Measurements from ENCODE around the gene C12orf43.

The C12orf43 gene

GRCh38 chr12:121043067-121043466 is 26.8 kb upstream of the C12orf43 start:
- Histone ChIP-seq H4K20me1 (ENCODE audit: control insufficient read depth, insufficient read depth, low read depth, low read length) (no peaks in the 10 kb centered on the region), H3K9me3 (ENCODE audit: control insufficient read depth, insufficient read depth, low read length) (no peaks in the 10 kb centered on the region), H3K27me3 (ENCODE audit: control insufficient read depth, low read length) (peaks cover 35% of the 10 kb centered on the region), H3K9me2 (replicated peaks; ENCODE audit: control insufficient read depth, low read length) (no peaks in the 10 kb centered on the region), H3K79me2 (ENCODE audit: control insufficient read depth, low read length) (no peaks in the 10 kb centered on the region), H3K27ac (ENCODE audit: low read depth, low read length) (no peak overlapping the region), H3K36me3 (ENCODE audit: control insufficient read depth, low read length) (no peaks in the 10 kb centered on the region), H3K4me2 (ENCODE audit: low read length) (no peak overlapping the region), H3K4me1 (ENCODE audit: control insufficient read depth, low read length) (peaks cover 15% of the 10 kb centered on the region), H3F3A (ENCODE audit: control insufficient read depth, insufficient read depth) (no peaks in the 10 kb centered on the region), H3K4me3 (ENCODE audit: low read length) (no peak overlapping the region)
- no peak for TF ChIP-seq EZH2phosphoT487 (IDR thresholded peaks at IDR 0.05; ENCODE audit: borderline replicate concordance, low read length)

GRCh38 chr12:121038861-121039668 is 22.8 kb upstream of the C12orf43 start, which contains the start of gene OASL:
OASL (minus strand) TSS chr12:121039246; CDS start chr12:121038971, 275 bp downstream.
- Histone ChIP-seq H3K4me1 (ENCODE audit: control insufficient read depth, low read length) (peaks cover 12% of the 10 kb centered on the region; the same call in 1 of the 2 replicates), H3K79me2 (ENCODE audit: control insufficient read depth, low read length) (no peaks in the 10 kb centered on the region), H3K27me3 (ENCODE audit: control insufficient read depth, low read length) (peaks cover 43% of the 10 kb centered on the region), H3K27ac (ENCODE audit: low read depth, low read length) (no peak within 1 kb of the TSS), H4K20me1 (ENCODE audit: control insufficient read depth, insufficient read depth, low read depth, low read length) (no peaks in the 10 kb centered on the region), H3K36me3 (ENCODE audit: control insufficient read depth, low read length) (no peaks in the 10 kb centered on the region), H3F3A (ENCODE audit: control insufficient read depth, insufficient read depth) (no peaks in the 10 kb centered on the region), H3K4me3 (ENCODE audit: low read length) (peak within 1 kb of the TSS; percentile 16; the same call in 1 of the 2 replicates), H3K4me2 (ENCODE audit: low read length) (peak within 1 kb of the TSS; percentile 34), H3K9me2 (replicated peaks; ENCODE audit: control insufficient read depth, low read length) (no peaks in the 10 kb centered on the region), H3K9me3 (ENCODE audit: control insufficient read depth, insufficient read depth, low read length) (no peaks in the 10 kb centered on the region)
- no peak for TF ChIP-seq CTCF (IDR thresholded peaks at IDR 0.05; ENCODE audit: low read depth, low read length, poor library complexity, severe bottlenecking)
- TF ChIP-seq EZH2phosphoT487 (IDR thresholded peaks at IDR 0.05; ENCODE audit: borderline replicate concordance, low read length), result no peak

- H3K36me3 ChIP-seq (ENCODE audit: control insufficient read depth, low read length), result no peaks in the 10 kb centered on the region
- H3K4me2 ChIP-seq (ENCODE audit: low read length), result no peak overlapping the region
- no peaks in the 10 kb centered on the region for H3K79me2 ChIP-seq (ENCODE audit: control insufficient read depth, low read length)
- no peaks in the 10 kb centered on the region for H3K9me3 ChIP-seq (ENCODE audit: control insufficient read depth, insufficient read depth, low read length)
- no peaks in the 10 kb centered on the region for H3K9me2 ChIP-seq (replicated peaks; ENCODE audit: control insufficient read depth, low read length)
- H3K4me3 ChIP-seq (ENCODE audit: low read length), result no peak overlapping the region
- peaks cover 32% of the 10 kb centered on the region for H3K27me3 ChIP-seq (ENCODE audit: control insufficient read depth, low read length)
- H3K27ac ChIP-seq (ENCODE audit: low read depth, low read length), result no peak overlapping the region
- TF ChIP-seq EZH2phosphoT487 (IDR thresholded peaks at IDR 0.05; ENCODE audit: borderline replicate concordance, low read length) (no peak), CTCF (IDR thresholded peaks at IDR 0.05; ENCODE audit: low read depth, low read length, poor library complexity, severe bottlenecking) (no peak)
- H3K4me1 ChIP-seq (ENCODE audit: control insufficient read depth, low read length), result peaks cover 12% of the 10 kb centered on the region; the same call in 1 of the 2 replicates
- no peaks in the 10 kb centered on the region for H4K20me1 ChIP-seq (ENCODE audit: control insufficient read depth, insufficient read depth, low read depth, low read length)
- H3F3A ChIP-seq (ENCODE audit: control insufficient read depth, insufficient read depth), result no peaks in the 10 kb centered on the region
Measured at GRCh38 chr12:121036810-121037326, 20.6 kb upstream of the C12orf43 start.

All from DOHH2 (cell line).